Measurements from ENCODE around the gene SOCS7. TPM values are rescaled to one million over a fixed set of nuclear protein-coding genes. Genes with fewer than 3 reads are reported as not detected.
A peak's percentile ranks its signal among the peaks of the same experiment; 100 is the strongest.

SOCS7 gene
- total and polyA plus RNA-seq, 10 of the 15 experiments (the other 5 are each of a cell fraction or from before 2014, with no cell fraction given): 0.68 to 12.8 (median 7.3) TPM

GRCh38 chr17:38353086-38353604, 1.5 kb downstream of the SOCS7 start (continued):
- TF ChIP-seq ZNF24 (IDR thresholded peaks at IDR 0.05) (no peak), ELK1 (IDR thresholded peaks at IDR 0.05; ENCODE audit: low read depth, low read length) (no peak), BRCA1 (IDR thresholded peaks at IDR 0.05; ENCODE audit: low read depth, low read length) (no peak), CHD4 (IDR thresholded peaks at IDR 0.05) (no peak)
- TF ChIP-seq, protein P1, sequence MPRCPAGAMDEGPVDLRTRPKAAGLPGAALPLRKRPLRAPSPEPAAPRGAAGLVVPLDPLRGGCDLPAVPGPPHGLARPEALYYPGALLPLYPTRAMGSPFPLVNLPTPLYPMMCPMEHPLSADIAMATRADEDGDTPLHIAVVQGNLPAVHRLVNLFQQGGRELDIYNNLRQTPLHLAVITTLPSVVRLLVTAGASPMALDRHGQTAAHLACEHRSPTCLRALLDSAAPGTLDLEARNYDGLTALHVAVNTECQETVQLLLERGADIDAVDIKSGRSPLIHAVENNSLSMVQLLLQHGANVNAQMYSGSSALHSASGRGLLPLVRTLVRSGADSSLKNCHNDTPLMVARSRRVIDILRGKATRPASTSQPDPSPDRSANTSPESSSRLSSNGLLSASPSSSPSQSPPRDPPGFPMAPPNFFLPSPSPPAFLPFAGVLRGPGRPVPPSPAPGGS (IDR thresholded peaks at IDR 0.05; ENCODE audit: borderline replicate concordance, insufficient read depth, low read depth, low read length, poor library complexity, severe bottlenecking): no peak

DNA sequence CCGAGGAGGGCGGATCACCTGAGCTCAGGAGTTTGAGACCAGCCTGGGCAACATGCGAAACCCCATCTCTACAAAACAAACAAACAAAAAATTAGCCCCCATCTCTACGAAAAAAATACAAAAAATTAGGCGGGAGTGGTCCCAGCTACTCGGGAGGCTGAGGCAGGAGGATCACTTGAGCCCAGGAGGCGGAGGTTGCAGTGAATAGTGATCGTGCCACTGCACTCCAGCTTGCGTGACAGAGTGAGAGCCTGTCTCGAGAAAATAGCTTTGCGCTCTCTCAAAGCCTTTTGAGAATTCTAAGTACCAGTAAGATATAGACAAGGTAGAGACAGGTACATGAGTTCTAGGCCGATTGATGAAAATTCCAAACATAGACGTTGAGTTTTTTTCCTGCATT, 2.0 kb downstream of the SOCS7 start:
- DNase-seq (ENCODE audit: low read depth, low spot score) (no peak), FAIRE-seq (no peak), ATAC-seq (no peak)
- peak overlapping the region; percentile 75; the same call in 1 of the 2 replicates for H3K4me3 ChIP-seq
- no peaks in the 10 kb centered on the region for H4K20me1 ChIP-seq (ENCODE audit: control insufficient read depth, insufficient read depth)
- intact Hi-C loops (cut with micrococcal nuclease; ENCODE audit: unreplicated experiment) (loop anchor here (10.0 kb wide), 1 partner anchor 321 kb away; the partner anchor contains the start of gene EPOP), in situ Hi-C loops (cut with MboI) (no loop called here)
- no peak overlapping the region for H2AFZ ChIP-seq (ENCODE audit: control insufficient read depth, low read depth, low read length)
- RAD21 ChIA-PET (ENCODE audit: unreplicated experiment): interaction anchor here (1.3 to 8.4 kb wide), 2 partner anchors 35 to 59 kb away, joined by 6 to 172 read pairs; no protein-coding TSS in a partner anchor
- H3K79me2 ChIP-seq (ENCODE audit: control insufficient read depth, insufficient read depth, low read length): peaks cover 8% of the 10 kb centered on the region
- POLR2A ChIA-PET: interaction anchor here (0.8 to 1.4 kb wide), 3 partner anchors 9 to 50 kb away, joined by 3 read pairs; no protein-coding TSS in a partner anchor
- H3K4me2 ChIP-seq (ENCODE audit: control insufficient read depth, insufficient read depth): peak overlapping the region; percentile 99
- SMC1A ChIA-PET (ENCODE audit: uncharacterized antibody, unreplicated experiment): interaction anchor here (1.0 to 7.9 kb wide), 6 partner anchors 10 to 562 kb away, joined by 3 to 161 read pairs (median 5); no protein-coding TSS in a partner anchor
- H3K27ac ChIP-seq (ENCODE audit: control insufficient read depth, insufficient read depth): no peak overlapping the region
- TF ChIP-seq, protein P2, sequence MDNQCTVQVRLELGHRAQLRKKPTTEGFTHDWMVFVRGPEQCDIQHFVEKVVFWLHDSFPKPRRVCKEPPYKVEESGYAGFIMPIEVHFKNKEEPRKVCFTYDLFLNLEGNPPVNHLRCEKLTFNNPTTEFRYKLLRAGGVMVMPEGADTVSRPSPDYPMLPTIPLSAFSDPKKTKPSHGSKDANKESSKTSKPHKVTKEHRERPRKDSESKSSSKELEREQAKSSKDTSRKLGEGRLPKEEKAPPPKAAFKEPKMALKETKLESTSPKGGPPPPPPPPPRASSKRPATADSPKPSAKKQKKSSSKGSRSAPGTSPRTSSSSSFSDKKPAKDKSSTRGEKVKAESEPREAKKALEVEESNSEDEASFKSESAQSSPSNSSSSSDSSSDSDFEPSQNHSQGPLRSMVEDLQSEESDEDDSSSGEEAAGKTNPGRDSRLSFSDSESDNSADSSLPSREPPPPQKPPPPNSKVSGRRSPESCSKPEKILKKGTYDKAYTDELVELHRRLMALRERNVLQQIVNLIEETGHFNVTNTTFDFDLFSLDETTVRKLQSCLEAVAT (IDR thresholded peaks at IDR 0.05): peak; percentile 68
- no peak for TF ChIP-seq KLF5 (IDR thresholded peaks at IDR 0.05; ENCODE audit: partially characterized antibody)
- H3K9me3 ChIP-seq (replicated peaks; ENCODE audit: control insufficient read depth, insufficient read depth, low read length): no peaks in the 10 kb centered on the region
- BruUV-seq (replicated peaks): no TSS peak
- no peaks in the 10 kb centered on the region for H3K27me3 ChIP-seq (replicated peaks in 1 of 2; ENCODE audit: control insufficient read depth in 2 of 2, insufficient read depth in 2 of 2, low read length in 1 of 2)
- CTCF ChIA-PET: interaction anchor here (1.3 to 9.3 kb wide), 3 partner anchors 14 to 61 kb away, joined by 3 to 349 read pairs (median 4); no protein-coding TSS in a partner anchor
- H3K9ac ChIP-seq (ENCODE audit: control insufficient read depth, insufficient read depth, low read length): no peak overlapping the region
- 90% methylated on average over 13 of the region's 13 CpGs for WGBS (ENCODE audit: insufficient coverage, insufficient replicate concordance, low lambda C conversion rate, missing lambda C conversion rate)
- no peaks in the 10 kb centered on the region for H3K36me3 ChIP-seq (ENCODE audit: control insufficient read depth in 2 of 2, insufficient read depth in 2 of 2, low read length in 1 of 2)
- peaks cover 4% of the 10 kb centered on the region for H3K4me1 ChIP-seq (ENCODE audit: control insufficient read depth, insufficient read depth, low read length)

Measured in GM12878 (cell line).